GM12874 (cell line): ENCODE results near the gene C10orf143.

Experiments used
- CTCF ChIP-seq: IDR thresholded peaks from 2 replicates; pipeline ENCODE4 v1.5.1; 2011; ENCODE audit warnings: low read depth, mild to moderate bottlenecking, control low read depth, low read length, moderate library complexity; ENCODE audit not compliant: insufficient read depth

The C10orf143 gene

GRCh38 chr10:130074639-130075038 is 36.0 kb downstream of the C10orf143 start:
- TF ChIP-seq CTCF, result no peak

GRCh38 chr10:130073912-130074311 is 36.7 kb downstream of the C10orf143 start:
- TF ChIP-seq CTCF, result no peak

GRCh38 chr10:130072247-130072646 is 38.4 kb downstream of the C10orf143 start:
- TF ChIP-seq CTCF, result no peak

- no peak for TF ChIP-seq CTCF
These were observed 42.7 kb downstream of the C10orf143 start for GRCh38 chr10:130067893-130068292.

GRCh38 chr10:130066743-130067142 is 43.9 kb downstream of the C10orf143 start:
- TF ChIP-seq CTCF, result no peak

GRCh38 chr10:130065251-130065650 is 45.4 kb downstream of the C10orf143 start:
- no peak for TF ChIP-seq CTCF

GRCh38 chr10:130064783-130065182 is 45.8 kb downstream of the C10orf143 start:
- TF ChIP-seq CTCF, result no peak

GRCh38 chr10:130062976-130063375 is 47.7 kb downstream of the C10orf143 start:
- no peak for TF ChIP-seq CTCF
